Kidney (tissue), 14 donors: ENCODE data around the gene PRKAG2. TPM values are rescaled to one million over a fixed set of nuclear protein-coding genes. Genes with fewer than 3 reads are reported as not detected.
A peak's percentile ranks its signal among the peaks of the same experiment; 100 is the strongest.

Source experiments
- DNase-seq, 5 donors: peaks; one replicate each; pipeline ENCODE4 v3.0.0-alpha.2; 2013 to 2020
- FAIRE-seq: peaks from 2 replicates; lab custom pipeline; 2012; peaks lifted over from hg19 to GRCh38; lab: Jason Lieb, UNC
- H3K27ac ChIP-seq, 2 donors: one replicate each; pipeline ENCODE4 v1.7.0; 2013; ENCODE audit warnings: low read depth in 2 of 2, low read length in 2 of 2, inconsistent platforms in 1 of 2
- H3K27me3 ChIP-seq: one replicate; pipeline ENCODE4 v1.7.1; 2013; ENCODE audit warnings: low read length, inconsistent platforms; ENCODE audit not compliant: control insufficient read depth, insufficient read depth
- H3K36me3 ChIP-seq, 3 donors: one replicate each; pipeline versions ENCODE4 v1.7.0 to v1.7.1; 2013; ENCODE audit warnings: low read length in 3 of 3, control low read depth in 1 of 3, inconsistent platforms in 1 of 3; ENCODE audit not compliant: insufficient read depth in 3 of 3, control insufficient read depth in 2 of 3
- H3K4me1 ChIP-seq, 3 donors: one replicate each; pipeline versions ENCODE4 v1.7.0 to v1.7.1; 2013; ENCODE audit warnings: low read length in 3 of 3, inconsistent platforms in 1 of 3, low read depth in 1 of 3; ENCODE audit not compliant: control insufficient read depth in 2 of 3, insufficient read depth in 2 of 3
- H3K4me3 ChIP-seq, 3 donors: one replicate each; pipeline versions ENCODE4 v1.7.0 to v1.8.1; 2013; ENCODE audit warnings: low read length in 3 of 3, control low read depth in 1 of 3, inconsistent platforms in 1 of 3
- H3K9ac ChIP-seq, 3 donors: one replicate each; pipeline versions ENCODE4 v1.7.0 to v1.7.1; 2013; ENCODE audit warnings: low read length in 3 of 3, control low read depth in 1 of 3, inconsistent platforms in 1 of 3
- H3K9me3 ChIP-seq, 3 donors: one replicate each; pipeline versions ENCODE4 v1.7.0 to v1.7.1; 2013; ENCODE audit warnings: low read length in 3 of 3, control low read depth in 1 of 3, inconsistent platforms in 1 of 3; ENCODE audit not compliant: control insufficient read depth in 2 of 3, insufficient read depth in 1 of 3
- CTCF ChIP-seq: IDR thresholded peaks from 3 replicates; pipeline ENCODE4 v1.5.1; 2012; ENCODE audit warnings: mild to moderate bottlenecking, moderate library complexity, borderline replicate concordance; ENCODE audit not compliant: insufficient read depth; ENCODE audit errors: extremely low read depth
- intact Hi-C: fragments of 100-400 bp; cut with DNase I; formaldehyde crosslinking; loops from one replicate; pipeline ENCODE4 v1.11.1; 2022
- polyA plus RNA-seq: library from polyadenylated mRNA; stranded (reverse); fragments of 350-450 nt; fragmentation: Illumina TruSeq; extraction: RNeasy Lipid Tissue Mini Kit (QIAGEN cat#74804); gene quantifications from one replicate; pipeline ENCODE4 v1.2.3, GENCODE V29; 2014; ENCODE audit warnings: low read depth, low replicate concordance; ENCODE audit not compliant: insufficient read depth
- total RNA-seq: library from RNA; stranded (reverse); fragmentation: NEBNext Ultra II Directional; extraction: Animal tissue kit (Norgen Biotek cat#: 25700); gene quantifications from one replicate; pipeline ENCODE4 v1.2.1, GENCODE V29; 2021
- donor health status: control.
- donor health status: control.
- donor health status: control.
- donor health status: control.
- donor health status: control.
- donor health status: DM: yes; HTN: yes; CAD: no.
- donor health status: Normal renal cell carcinoma (clear cell type).

The PRKAG2 gene
- total and polyA plus RNA-seq, 2 donors from 2014 or later, result 40.7 to 40.9 TPM

GRCh38 chr7:151851782-151852181 is 25.1 kb downstream of the PRKAG2 start:
- DNase-seq, result peak in 1 of 5 donors; percentile 34

GRCh38 chr7:151851145-151851751 is 25.7 kb downstream of the PRKAG2 start:
- no peak overlapping the region for H3K9ac ChIP-seq
- no peaks in the 10 kb centered on the region for H3K9me3 ChIP-seq
- intact Hi-C loops, result no loop called here
- no peaks in the 10 kb centered on the region for H3K36me3 ChIP-seq
- DNase-seq, result peak in 3 of 5 donors; percentile 48 to 74 (median 67)
- H3K27ac ChIP-seq, result peak overlapping the region; percentile 51 to 69
- no peak for TF ChIP-seq CTCF
- peak overlapping the region in 1 of 3 donors; percentile 3 for H3K4me3 ChIP-seq
- no peaks in the 10 kb centered on the region for H3K27me3 ChIP-seq
- FAIRE-seq, result no peak
- peaks cover 0 to 5% (median 0%) of the 10 kb centered on the region in 3 donors for H3K4me1 ChIP-seq

More at GRCh38 chr7:151851782-151852181, 25.1 kb downstream of the PRKAG2 start:
- Histone ChIP-seq H3K9ac (no peak overlapping the region), H3K9me3 (no peaks in the 10 kb centered on the region), H3K27ac (peak overlapping the region; percentile 51 to 69), H3K27me3 (no peaks in the 10 kb centered on the region), H3K36me3 (no peaks in the 10 kb centered on the region), H3K4me3 (peak overlapping the region in 1 of 3 donors; percentile 3), H3K4me1 (peaks cover 0 to 5% (median 0%) of the 10 kb centered on the region in 3 donors)
- FAIRE-seq, result no peak
- no peak for TF ChIP-seq CTCF
- intact Hi-C loops, result no loop called here

- TF ChIP-seq CTCF, result no peak
- Histone ChIP-seq H3K27me3 (no peaks in the 10 kb centered on the region), H3K4me1 (peaks cover 0 to 5% (median 0%) of the 10 kb centered on the region in 3 donors), H3K4me3 (no peak overlapping the region), H3K27ac (no peak overlapping the region), H3K9me3 (no peaks in the 10 kb centered on the region), H3K9ac (no peak overlapping the region), H3K36me3 (no peaks in the 10 kb centered on the region)
- FAIRE-seq (no peak), DNase-seq (no peak)
- intact Hi-C loops, result no loop called here
These were observed 26.3 kb downstream of the PRKAG2 start for GRCh38 chr7:151850491-151851124.
